Measurements from ENCODE around the gene TACC2.

DNA sequence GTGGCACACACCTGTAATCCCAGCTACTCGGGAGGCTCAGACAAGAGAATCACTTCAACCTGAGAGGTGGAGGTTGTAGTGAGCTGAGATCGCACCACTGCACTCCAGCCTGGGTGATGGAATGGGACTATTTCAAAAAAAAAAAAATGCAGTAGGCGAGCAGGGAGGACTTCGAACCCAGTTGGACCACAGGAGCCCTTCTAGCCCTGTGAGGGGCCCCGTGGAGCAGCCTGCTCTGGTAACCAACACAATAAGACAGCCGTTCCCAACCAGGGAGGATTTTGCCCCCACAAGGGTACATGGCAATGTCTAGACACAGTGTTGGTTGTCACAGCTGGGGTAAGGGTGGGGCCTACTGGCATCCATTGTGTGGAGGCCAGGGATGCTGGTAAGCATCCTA, 218.2 kb downstream of the TACC2 start:
- TF ChIP-seq, protein P1, sequence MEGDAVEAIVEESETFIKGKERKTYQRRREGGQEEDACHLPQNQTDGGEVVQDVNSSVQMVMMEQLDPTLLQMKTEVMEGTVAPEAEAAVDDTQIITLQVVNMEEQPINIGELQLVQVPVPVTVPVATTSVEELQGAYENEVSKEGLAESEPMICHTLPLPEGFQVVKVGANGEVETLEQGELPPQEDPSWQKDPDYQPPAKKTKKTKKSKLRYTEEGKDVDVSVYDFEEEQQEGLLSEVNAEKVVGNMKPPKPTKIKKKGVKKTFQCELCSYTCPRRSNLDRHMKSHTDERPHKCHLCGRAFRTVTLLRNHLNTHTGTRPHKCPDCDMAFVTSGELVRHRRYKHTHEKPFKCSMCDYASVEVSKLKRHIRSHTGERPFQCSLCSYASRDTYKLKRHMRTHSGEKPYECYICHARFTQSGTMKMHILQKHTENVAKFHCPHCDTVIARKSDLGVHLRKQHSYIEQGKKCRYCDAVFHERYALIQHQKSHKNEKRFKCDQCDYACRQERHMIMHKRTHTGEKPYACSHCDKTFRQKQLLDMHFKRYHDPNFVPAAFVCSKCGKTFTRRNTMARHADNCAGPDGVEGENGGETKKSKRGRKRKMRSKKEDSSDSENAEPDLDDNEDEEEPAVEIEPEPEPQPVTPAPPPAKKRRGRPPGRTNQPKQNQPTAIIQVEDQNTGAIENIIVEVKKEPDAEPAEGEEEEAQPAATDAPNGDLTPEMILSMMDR (IDR thresholded peaks at IDR 0.05; ENCODE audit: insufficient read depth, low read length, poor library complexity, severe bottlenecking) = no peak
- no peak for TF ChIP-seq EZH2phosphoT487 (conservative IDR thresholded peaks at IDR 0.05; ENCODE audit: low read length)
